ENCODE measurements around the gene HOXB2.

Gene HOXB2

GRCh38 chr17:48586355-48587258 lies 41.7 kb upstream of the HOXB2 start:
- no peak for ATAC-seq (ENCODE audit: low read depth)
- DNase-seq (ENCODE audit: low spot score): no peak
- H3K9me3 ChIP-seq (ENCODE audit: severe bottlenecking): no peaks in the 10 kb centered on the region
- no peak for TF ChIP-seq CTCF (IDR thresholded peaks at IDR 0.05; ENCODE audit: poor library complexity, severe bottlenecking)
- no peaks in the 10 kb centered on the region for H3K27me3 ChIP-seq (ENCODE audit: insufficient read depth, poor library complexity, severe bottlenecking)
- no peak overlapping the region for H3K4me3 ChIP-seq (ENCODE audit: severe bottlenecking)
- no peak overlapping the region for H3K27ac ChIP-seq (ENCODE audit: poor library complexity, severe bottlenecking)
- H3K4me1 ChIP-seq (ENCODE audit: insufficient read depth, poor library complexity, severe bottlenecking): peaks cover 6% of the 10 kb centered on the region
- H3K36me3 ChIP-seq (ENCODE audit: low read depth): no peaks in the 10 kb centered on the region

GRCh38 chr17:48584223-48584741 lies 39.4 kb upstream of the HOXB2 start:
- DNase-seq (ENCODE audit: low spot score) (no peak), ATAC-seq (ENCODE audit: low read depth) (no peak)
- Histone ChIP-seq H3K36me3 (ENCODE audit: low read depth) (no peaks in the 10 kb centered on the region), H3K4me1 (ENCODE audit: insufficient read depth, poor library complexity, severe bottlenecking) (peaks cover 6% of the 10 kb centered on the region), H3K27ac (ENCODE audit: poor library complexity, severe bottlenecking) (no peak overlapping the region), H3K4me3 (ENCODE audit: severe bottlenecking) (no peak overlapping the region), H3K9me3 (ENCODE audit: severe bottlenecking) (no peaks in the 10 kb centered on the region), H3K27me3 (ENCODE audit: insufficient read depth, poor library complexity, severe bottlenecking) (no peaks in the 10 kb centered on the region)
- no peak for TF ChIP-seq CTCF (IDR thresholded peaks at IDR 0.05; ENCODE audit: poor library complexity, severe bottlenecking)

GRCh38 chr17:48583708-48584222 lies 38.9 kb upstream of the HOXB2 start:
- Histone ChIP-seq H3K9me3 (ENCODE audit: severe bottlenecking) (no peaks in the 10 kb centered on the region), H3K36me3 (ENCODE audit: low read depth) (no peaks in the 10 kb centered on the region), H3K27ac (ENCODE audit: poor library complexity, severe bottlenecking) (no peak overlapping the region), H3K4me1 (ENCODE audit: insufficient read depth, poor library complexity, severe bottlenecking) (peaks cover 6% of the 10 kb centered on the region), H3K4me3 (ENCODE audit: severe bottlenecking) (no peak overlapping the region), H3K27me3 (ENCODE audit: insufficient read depth, poor library complexity, severe bottlenecking) (no peaks in the 10 kb centered on the region)
- ATAC-seq (ENCODE audit: low read depth) (no peak), DNase-seq (ENCODE audit: low spot score) (no peak)
- no peak for TF ChIP-seq CTCF (IDR thresholded peaks at IDR 0.05; ENCODE audit: poor library complexity, severe bottlenecking)

DNA sequence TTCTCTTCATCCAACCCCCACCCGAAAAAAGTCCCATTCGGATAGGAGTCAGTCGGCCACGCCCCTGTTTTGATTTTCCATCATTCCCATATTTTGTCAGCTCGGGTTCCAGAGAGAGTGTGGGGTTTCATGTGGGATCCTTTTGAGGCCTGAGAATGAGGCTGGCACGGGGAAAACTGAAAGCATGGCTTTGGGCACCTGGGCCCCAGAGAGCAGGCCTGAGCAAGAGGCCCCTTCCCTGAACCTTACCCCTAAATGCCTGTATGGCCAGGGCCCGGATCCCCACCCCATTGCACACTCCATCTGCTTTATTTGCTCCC lies 37.8 kb upstream of the HOXB2 start:
- no peaks in the 10 kb centered on the region for H3K9me3 ChIP-seq (ENCODE audit: severe bottlenecking)
- peaks cover 5% of the 10 kb centered on the region for H3K4me1 ChIP-seq (ENCODE audit: insufficient read depth, poor library complexity, severe bottlenecking)
- H3K27ac ChIP-seq (ENCODE audit: poor library complexity, severe bottlenecking): no peak overlapping the region
- H3K27me3 ChIP-seq (ENCODE audit: insufficient read depth, poor library complexity, severe bottlenecking): no peaks in the 10 kb centered on the region
- no peak overlapping the region for H3K4me3 ChIP-seq (ENCODE audit: severe bottlenecking)
- TF ChIP-seq CTCF (IDR thresholded peaks at IDR 0.05; ENCODE audit: poor library complexity, severe bottlenecking): no peak
- ATAC-seq (ENCODE audit: low read depth) (no peak), DNase-seq (ENCODE audit: low spot score) (no peak)
- no peaks in the 10 kb centered on the region for H3K36me3 ChIP-seq (ENCODE audit: low read depth)
